Retina (tissue), 1 donor: Measurements from ENCODE around the gene FOSB.

Experiments used
- DNase-seq: peaks from one replicate; pipeline ENCODE4 v3.0.0-alpha.2; 2016

FOSB gene

DNA sequence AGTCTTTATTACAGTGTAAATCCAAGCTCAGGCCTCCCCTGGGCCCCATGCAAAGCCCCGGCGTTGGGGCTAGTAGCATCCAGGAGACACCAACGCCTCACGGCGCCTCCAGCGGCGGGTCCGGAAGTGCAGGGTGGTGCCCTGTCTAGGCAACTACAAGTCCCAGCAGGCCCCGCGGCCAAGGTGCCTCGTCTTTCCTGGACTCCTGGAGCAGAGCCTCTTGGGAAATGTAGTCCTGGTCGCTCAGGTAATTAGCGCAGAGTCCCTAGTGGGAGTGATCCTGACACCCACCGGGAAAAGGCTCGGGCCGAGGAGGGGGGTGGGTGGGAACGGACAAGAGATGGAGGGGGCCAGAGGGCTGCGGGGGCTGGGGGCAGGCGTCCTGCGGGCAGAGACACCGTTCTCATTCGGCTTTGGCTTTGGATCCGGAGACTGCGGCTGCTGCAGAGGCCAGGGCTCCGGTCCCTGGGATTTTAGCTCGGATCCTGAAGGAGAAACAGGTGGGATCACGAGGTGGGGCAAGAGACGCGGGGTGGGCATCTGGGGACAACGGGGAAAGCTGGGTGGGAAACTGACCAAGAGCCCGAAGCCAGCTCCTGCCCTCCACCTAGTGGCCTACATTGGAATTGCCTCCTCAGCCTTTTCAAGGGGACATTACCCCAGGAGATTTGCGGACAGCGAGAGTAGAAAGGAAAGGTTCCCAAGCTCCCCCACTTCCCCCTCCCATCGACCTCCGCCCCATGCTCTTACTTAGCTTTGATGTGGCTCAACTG lies 17.7 kb downstream of the FOSB start:
- DNase-seq: peak; percentile 95

DNA sequence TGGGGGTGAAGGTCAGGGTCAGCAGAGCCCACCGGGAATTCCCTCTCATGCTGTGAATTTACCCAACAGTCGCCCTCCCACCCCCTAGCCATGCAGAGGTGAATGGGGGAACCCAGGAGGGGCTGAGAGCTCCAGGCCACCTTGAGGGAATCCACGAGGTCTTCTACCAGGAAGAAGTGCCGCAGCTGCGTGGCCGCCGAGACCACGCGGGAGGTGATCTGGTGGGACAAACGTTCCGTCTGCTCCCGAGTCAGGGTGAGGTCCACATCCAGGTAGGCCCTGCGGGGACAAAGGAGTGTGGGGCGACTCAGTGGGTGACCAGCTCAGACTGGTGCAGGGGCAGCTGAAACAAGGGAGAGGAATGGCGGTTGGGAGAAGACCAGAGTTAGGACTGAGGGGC lies 20.9 kb downstream of the FOSB start:
- no peak for DNase-seq

GRCh38 chr19:45489216-45489855 lies 21.5 kb downstream of the FOSB start:
- DNase-seq: no peak

DNA sequence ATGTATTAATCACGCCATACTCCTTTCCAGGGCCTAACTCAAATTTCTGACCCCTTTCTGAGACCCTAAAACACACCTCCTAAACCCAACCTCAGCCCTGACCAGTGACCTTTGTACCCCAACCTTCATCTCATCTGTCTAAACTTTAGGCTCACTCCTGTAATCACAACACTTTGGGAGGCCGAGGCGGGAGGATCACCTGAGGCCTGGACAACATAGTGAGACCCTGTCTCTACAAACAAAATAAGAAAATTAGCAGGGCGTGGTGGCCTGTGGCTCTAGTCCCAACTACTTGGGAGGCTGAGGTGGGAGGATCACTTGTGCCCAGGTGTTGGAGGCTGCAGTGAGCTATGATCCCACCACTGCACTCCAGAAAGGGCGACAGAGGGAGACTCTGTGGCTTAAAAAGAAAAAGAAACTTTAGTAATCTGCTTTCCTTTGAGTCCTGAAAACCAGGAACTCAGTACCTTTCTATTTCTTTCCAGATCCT lies 24.4 kb downstream of the FOSB start:
- DNase-seq: no peak

GRCh38 chr19:45492627-45493470 lies 25.1 kb downstream of the FOSB start:
- DNase-seq: peak; percentile 35

- DNase-seq: no peak
These were observed 26.6 kb downstream of the FOSB start for GRCh38 chr19:45494261-45494916.

GRCh38 chr19:45495178-45495577 lies 27.4 kb downstream of the FOSB start:
- DNase-seq: no peak

GRCh38 chr19:45496349-45496953 lies 28.7 kb downstream of the FOSB start:
- peak; percentile 83 for DNase-seq

- DNase-seq: no peak
These were observed 30.0 kb downstream of the FOSB start for GRCh38 chr19:45497791-45498190.

- peak; percentile 67 for DNase-seq
These were observed 30.8 kb downstream of the FOSB start, which contains the start of gene PPM1N for GRCh38 chr19:45498411-45499195. Gene PPM1N, plus strand, starts transcription at chr19:45498443. Its CDS starts 30 bp downstream, at chr19:45498473.

DNA sequence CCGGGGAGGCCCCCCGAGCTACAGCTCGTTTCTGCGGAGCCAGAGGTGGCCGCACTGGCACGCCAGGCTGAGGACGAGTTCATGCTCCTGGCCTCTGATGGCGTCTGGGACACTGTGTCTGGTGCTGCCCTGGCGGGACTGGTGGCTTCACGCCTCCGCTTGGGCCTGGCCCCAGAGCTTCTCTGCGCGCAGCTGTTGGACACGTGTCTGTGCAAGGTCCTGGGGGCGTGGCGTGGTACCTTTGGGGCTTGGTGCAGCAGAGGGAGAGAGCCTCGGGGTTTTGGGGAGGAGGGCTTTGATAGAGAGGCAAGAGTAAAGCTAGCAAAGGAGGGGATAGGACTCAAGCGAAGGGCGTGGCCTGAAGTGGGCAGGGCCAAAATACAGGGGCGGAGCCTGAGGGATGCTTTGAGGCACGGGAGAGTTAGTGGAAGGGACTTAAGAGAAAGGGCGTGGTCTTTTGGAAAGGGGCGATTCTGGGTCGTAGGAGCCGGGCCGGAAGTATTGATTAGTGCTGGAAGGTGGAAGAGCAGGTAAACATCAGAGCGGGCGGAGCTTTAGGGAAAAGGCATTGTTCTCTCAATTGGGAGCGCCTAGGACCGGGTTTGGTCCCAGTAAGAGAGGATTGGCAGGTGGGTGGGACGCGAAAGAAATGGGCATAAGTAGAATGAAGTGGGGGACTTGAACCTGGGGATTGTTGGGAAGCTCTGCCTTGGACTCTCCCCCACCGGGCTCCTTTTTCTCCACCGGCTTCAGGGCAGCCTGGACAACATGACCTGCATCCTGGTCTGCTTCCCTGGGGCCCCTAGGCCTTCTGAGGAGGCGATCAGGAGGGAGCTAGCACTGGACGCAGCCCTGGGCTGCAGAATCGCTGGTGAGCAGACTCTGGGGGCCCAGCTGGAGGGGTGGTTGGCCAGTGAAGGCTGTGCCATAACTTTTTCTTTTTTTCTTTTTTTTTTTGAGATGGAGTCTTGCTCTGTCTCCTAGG lies 31.7 kb downstream of the FOSB start:
- no peak for DNase-seq

DNA sequence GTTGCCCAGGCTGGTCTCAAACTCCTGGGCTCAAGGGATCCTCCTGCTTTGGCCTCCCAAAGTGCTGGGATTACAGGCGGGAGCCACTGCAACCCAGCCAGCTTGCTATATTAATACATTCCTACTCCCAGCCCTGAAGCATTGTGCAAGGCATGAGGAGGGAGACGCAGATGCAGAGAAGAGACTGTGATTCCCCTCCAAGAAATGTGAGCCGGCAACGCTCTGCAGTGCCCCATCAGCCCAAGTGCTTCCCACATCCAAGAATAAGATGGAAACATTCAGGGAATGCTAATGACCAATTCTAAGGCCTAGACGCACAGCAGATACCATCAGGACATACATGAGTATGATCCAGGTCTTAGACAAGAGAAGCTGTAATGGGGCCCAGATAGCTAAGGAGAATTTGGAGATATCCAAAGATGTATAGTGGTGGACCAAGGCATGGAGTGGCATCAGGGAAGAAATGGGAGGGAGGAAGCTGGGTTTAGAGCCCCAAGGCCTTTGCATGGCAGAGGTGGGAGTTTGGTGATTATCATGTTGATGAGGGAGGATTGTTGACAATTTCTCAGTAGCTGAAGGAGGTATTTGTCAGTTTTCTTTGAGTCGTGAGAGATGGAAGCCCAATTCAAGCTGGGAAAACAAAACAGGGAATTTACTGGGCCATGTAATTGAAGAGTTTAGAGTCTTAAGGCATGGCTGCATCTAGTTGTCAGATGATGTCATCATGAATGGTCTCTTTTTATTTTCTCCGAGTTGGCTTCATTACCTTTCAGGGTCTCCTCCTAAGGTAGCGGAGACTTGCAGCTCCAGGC lies 33.3 kb downstream of the FOSB start:
- DNase-seq: no peak

DNA sequence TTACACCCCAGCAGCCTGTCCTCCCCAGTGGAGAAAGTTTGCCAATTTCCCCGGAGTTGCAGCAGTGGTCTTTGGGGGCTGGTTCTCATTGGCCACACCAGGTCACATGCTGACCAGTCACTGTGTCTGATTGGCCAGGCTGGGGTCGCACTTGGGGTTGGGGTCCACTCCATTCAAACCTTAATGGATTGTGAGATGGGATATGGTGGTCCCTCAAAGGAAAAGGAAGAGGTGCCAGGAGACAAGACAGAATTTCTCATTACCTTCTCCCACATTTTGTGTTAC lies 33.9 kb downstream of the FOSB start:
- no peak for DNase-seq

- no peak for DNase-seq
These were observed 34.3 kb downstream of the FOSB start for GRCh38 chr19:45502111-45502510.

DNA sequence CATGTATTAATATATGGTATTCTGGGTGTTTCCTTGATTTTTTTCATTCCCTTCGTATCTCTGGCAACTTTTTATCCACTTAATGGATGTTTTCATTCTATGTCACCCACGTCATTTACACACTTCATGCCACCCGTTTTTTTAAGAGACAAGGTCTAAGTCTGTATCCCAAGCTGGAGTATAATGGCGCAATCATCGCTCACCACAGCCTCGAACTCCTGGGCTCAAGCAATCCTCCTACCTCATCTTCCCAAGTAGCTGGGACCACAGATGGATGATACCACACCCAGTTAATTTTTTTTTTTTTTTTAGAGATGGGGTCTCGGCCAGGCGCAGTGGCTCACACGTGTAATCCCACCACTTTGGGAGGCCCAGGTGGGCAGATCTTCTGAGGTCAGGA lies 36.1 kb downstream of the FOSB start:
- no peak for DNase-seq

GRCh38 chr19:45505151-45505995 lies 37.6 kb downstream of the FOSB start:
- no peak for DNase-seq

DNA sequence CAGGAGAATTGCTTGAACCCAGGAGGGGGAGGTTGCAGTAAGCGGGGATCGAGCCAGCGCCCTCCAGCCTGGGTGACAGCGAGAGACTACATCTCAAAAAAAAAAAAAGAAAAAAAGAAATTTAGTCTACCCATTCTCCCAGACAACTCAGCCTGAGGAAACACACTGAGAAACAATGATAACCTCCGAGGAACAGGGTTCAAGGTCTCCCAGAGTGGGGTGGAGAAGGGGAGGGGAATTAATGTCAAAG lies 38.1 kb downstream of the FOSB start:
- DNase-seq: no peak

DNA sequence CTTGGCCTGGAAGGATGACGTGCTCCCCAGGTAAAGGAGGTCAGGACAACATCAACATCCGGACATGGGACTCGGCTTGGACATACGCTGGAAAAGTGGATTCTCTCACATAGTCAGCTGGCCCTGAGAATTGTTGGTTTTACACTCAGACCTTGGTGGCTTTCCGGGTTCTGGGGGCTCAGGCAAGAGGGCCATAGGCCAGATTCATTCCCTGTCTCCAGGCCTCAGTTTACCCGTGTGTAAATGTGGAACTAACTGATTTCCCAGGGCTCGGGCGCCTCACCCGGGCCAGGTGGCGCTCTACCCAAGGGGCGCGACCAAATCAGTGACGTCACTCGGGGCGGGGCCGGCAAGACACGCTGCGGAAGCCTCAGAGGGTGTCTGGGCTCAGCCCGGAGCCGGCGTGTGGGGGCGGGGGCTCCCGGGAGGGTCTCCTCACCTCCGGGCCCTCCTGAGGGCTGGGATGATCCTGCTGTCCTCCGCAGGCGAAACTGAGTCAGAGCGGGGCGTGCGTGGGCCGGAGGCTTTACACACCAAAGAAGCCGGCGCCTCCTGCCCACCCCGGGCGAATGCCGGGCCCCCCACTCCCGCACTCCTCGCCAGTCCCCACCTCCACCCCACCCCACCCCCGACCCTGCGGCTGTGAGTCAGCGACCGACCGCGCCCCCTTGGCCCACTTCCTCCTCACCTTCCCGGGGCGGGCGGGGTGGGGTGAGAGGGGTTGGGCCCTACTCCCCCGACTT lies 38.6 kb downstream of the FOSB start:
- DNase-seq: peak; percentile 91
